Epithelial cell of proximal tubule (primary cell): ENCODE data around the gene THAP6. TPM values are rescaled to one million over a fixed set of nuclear protein-coding genes. Genes with fewer than 3 reads are reported as not detected.
"Not testable (repeated sequence)": the region's sequence is repeated elsewhere in the genome, so short reads cannot be mapped to it uniquely, and the experiment has no call there.

Experiments used
- DNase-seq: peaks from one replicate; pipeline ENCODE4 v3.0.0-alpha.2; 2011; ENCODE audit warnings: low read depth
- H3K4me3 ChIP-seq: 2 replicates; pipeline ENCODE4 v1.5.1; 2011; ENCODE audit warnings: low read depth, mild to moderate bottlenecking, low read length
- CTCF ChIP-seq: conservative IDR thresholded peaks from 2 replicates; pipeline ENCODE4 v1.5.1; 2012; ENCODE audit warnings: low read depth, mild to moderate bottlenecking, low read length
- total RNA-seq: library from RNA; depleted of rRNA; stranded (reverse); fragments of >200 nt; gene quantifications from 2 replicates; pipeline ENCODE4 v1.2.3, GENCODE V29; 2015

THAP6 gene
- total RNA-seq, 1 donor from 2014 or later: 7.0 TPM

- no peak for TF ChIP-seq CTCF
- H3K4me3 ChIP-seq: no peak overlapping the region
- no peak for DNase-seq
These were observed 18.8 kb upstream of the THAP6 start for GRCh38 chr4:75495476-75495875.

GRCh38 chr4:75496406-75496805 is 17.9 kb upstream of the THAP6 start:
- no peak overlapping the region for H3K4me3 ChIP-seq
- DNase-seq: no peak
- no peak for TF ChIP-seq CTCF

- no peak for TF ChIP-seq CTCF
- no peak for DNase-seq
- no peak overlapping the region for H3K4me3 ChIP-seq
These were observed 17.1 kb upstream of the THAP6 start for GRCh38 chr4:75497133-75497532.

- no peak for TF ChIP-seq CTCF
- no peak for DNase-seq
These were observed 16.2 kb upstream of the THAP6 start for GRCh38 chr4:75498041-75498440.

DNA sequence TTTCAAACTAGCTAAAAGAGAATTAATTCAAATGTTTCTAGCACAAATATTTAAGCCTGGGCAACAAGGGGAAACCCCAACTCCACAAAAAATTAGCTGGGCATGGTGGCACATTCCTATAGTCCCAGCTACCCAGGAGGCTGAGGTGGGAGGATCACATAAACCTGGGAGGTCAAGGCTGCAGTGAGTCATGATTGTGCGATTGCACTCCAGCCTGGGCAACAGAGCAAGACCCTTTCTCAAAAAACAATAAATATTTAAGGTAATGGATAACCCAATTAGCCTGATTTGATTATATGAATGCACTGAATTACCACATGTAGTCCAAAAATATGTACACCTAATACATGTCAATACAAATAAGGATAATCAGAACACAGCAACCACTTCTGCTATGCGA is 14.4 kb upstream of the THAP6 start:
- no peak overlapping the region for H3K4me3 ChIP-seq
- no peak for DNase-seq
- no peak for TF ChIP-seq CTCF

More at GRCh38 chr4:75498041-75498440, 16.2 kb upstream of the THAP6 start:
- no peak overlapping the region for H3K4me3 ChIP-seq

DNA sequence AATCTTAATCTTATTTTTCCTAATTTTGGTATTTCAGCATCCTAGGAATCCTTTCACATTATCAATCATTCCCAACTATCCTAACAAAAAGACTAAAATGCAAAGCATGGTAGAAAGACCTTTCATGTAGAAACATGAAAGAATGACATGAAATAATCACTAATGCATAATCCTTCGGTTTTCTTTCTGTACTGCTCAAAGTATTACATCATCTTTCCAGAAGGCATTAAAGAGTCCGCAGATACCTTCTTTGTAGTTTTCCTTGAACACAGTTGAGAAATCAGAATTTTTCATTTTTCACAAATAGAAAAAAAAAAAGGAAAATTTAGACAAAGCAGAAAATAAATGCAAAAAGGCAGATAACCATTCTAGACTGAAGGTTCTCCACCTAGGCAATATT is 11.6 kb upstream of the THAP6 start:
- no peak for TF ChIP-seq CTCF
- H3K4me3 ChIP-seq: no peak overlapping the region
- DNase-seq: no peak

DNA sequence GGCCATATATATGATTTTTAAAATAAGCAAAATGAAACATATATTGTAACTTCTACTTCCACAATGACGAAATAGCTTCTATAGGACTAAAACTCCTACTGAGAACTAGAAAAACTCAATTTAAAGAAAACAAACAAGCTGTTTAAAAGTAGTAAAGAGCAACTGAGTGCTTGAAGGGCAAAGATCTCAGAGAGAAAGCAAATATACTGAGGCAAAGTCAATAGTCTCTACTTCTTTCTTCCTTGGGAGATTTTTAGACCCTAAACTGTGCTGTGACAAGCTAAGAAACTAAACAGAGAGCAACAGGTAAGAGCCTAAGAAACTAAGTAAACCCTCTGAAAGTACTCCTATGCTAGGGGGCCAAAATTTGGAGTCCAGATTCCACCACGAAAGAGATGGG is 8.6 kb upstream of the THAP6 start:
- H3K4me3 ChIP-seq: no peak overlapping the region
- no peak for TF ChIP-seq CTCF
- no peak for DNase-seq

- H3K4me3 ChIP-seq, DNase-seq: not testable (repeated sequence)
These were observed 4.7 kb upstream of the THAP6 start for GRCh38 chr4:75509592-75509991.
